CD4-positive, alpha-beta T cell treated with Interleukin-1 beta for 1 hour (primary cell): ENCODE measurements around the gene FUT7.

Source experiments
- DNase-seq, 2 donors: peaks; one replicate each; pipeline ENCODE4 v3.0.0-alpha.2; 2020 to 2022

FUT7 gene

GRCh38 chr9:137000177-137000930 is 31.5 kb downstream of the FUT7 start:
- peak; percentile 12 to 47 for DNase-seq

GRCh38 chr9:136997830-136998234 is 34.1 kb downstream of the FUT7 start:
- peak; percentile 56 to 61 for DNase-seq

- DNase-seq = peak; percentile 9 to 15
Measured at GRCh38 chr9:136997371-136997770, 34.5 kb downstream of the FUT7 start.

- peak; percentile 61 to 63 for DNase-seq
Measured at GRCh38 chr9:136996361-136997292, 35.3 kb downstream of the FUT7 start, which contains the start of gene CLIC3. TSS of gene CLIC3 (minus strand) at chr9:136996568. CDS start at chr9:136996543, 25 bp downstream.

GRCh38 chr9:136995772-136996311 is 36.0 kb downstream of the FUT7 start:
- no peak for DNase-seq

GRCh38 chr9:136995362-136995761 is 36.5 kb downstream of the FUT7 start:
- DNase-seq = no peak

- DNase-seq = no peak
Measured at GRCh38 chr9:136994888-136995230, 37.0 kb downstream of the FUT7 start.

GRCh38 chr9:136994180-136994887 is 37.6 kb downstream of the FUT7 start:
- no peak for DNase-seq

- DNase-seq = no peak
Measured at GRCh38 chr9:136992819-136993369, 39.0 kb downstream of the FUT7 start.

- DNase-seq = peak; percentile 94
Measured at GRCh38 chr9:136991993-136992818, 39.7 kb downstream of the FUT7 start, which contains the start of gene PAXX. TSS of gene PAXX (plus strand) at chr9:136992422. CDS start at chr9:136992444, 22 bp downstream.

GRCh38 chr9:136990242-136990911 is 41.5 kb downstream of the FUT7 start:
- no peak for DNase-seq

- no peak for DNase-seq
Measured at GRCh38 chr9:136988872-136989271, 43.0 kb downstream of the FUT7 start.

GRCh38 chr9:136985853-136986252 is 46.0 kb downstream of the FUT7 start:
- no peak for DNase-seq

GRCh38 chr9:136985027-136985602 is 46.8 kb downstream of the FUT7 start:
- no peak for DNase-seq

- DNase-seq = no peak
Measured at GRCh38 chr9:136984464-136985026, 47.3 kb downstream of the FUT7 start.

- no peak for DNase-seq
Measured at GRCh38 chr9:136983656-136984314, 48.1 kb downstream of the FUT7 start.

- no peak for DNase-seq
Measured at GRCh38 chr9:136983167-136983566, 48.7 kb downstream of the FUT7 start.

- no peak for DNase-seq
Measured at GRCh38 chr9:136982232-136983051, 49.4 kb downstream of the FUT7 start, which contains the start of gene LCNL1. TSS of gene LCNL1 (plus strand) at chr9:136982993. CDS start at chr9:136983587, 594 bp downstream.
